HCT116 (cell line): ENCODE data around the gene ANXA4. TPM values are rescaled to one million over a fixed set of nuclear protein-coding genes. Genes with fewer than 3 reads are reported as not detected.

Experiments used
- ATAC-seq: fragments of 200-7000 bp; cut with Tn5 transposase; 2 replicates; pipeline ENCODE4 v1.9.1; 2020; ENCODE audit warnings: mild to moderate bottlenecking, moderate library complexity
- BruUV-seq: library from RNA; stranded (reverse); fragments of 400-500 nt; replicated peaks from 2 replicates; lab custom pipeline; 2021; lab: Mats Ljungman, UMichigan
- CTCF ChIA-PET: fragments of 300-600 bp; sonication (Branson Sonifier 250); formaldehyde crosslinking; loops from one replicate; lab custom pipeline; 2021; ENCODE audit warnings: antibody characterized with exemption; lab: Charles Lee
- POLR2A ChIA-PET: fragments of 300-600, 350-600 bp; sonication (Branson Sonifier 250); formaldehyde crosslinking; loops from one replicate; lab custom pipeline; 2021; ENCODE audit warnings: antibody characterized with exemption; lab: Charles Lee
- RAD21 ChIA-PET, 2 experiments: fragments of 300-600 bp; sonication (Branson Sonifier 250); formaldehyde crosslinking; loops; one replicate each; lab custom pipeline; 2023; ENCODE audit warnings: low total read pairs in 2 of 2; ENCODE audit not compliant: uncharacterized antibody in 2 of 2, unreplicated experiment in 2 of 2, low non-redundant PET in 1 of 2; lab: Charles Lee
- DNase-seq: peaks from one replicate; pipeline ENCODE4 v3.0.0-alpha.2; 2010; ENCODE audit warnings: low read depth, low spot score
- H2AFZ ChIP-seq: fragments of 200-600 bp; shearing (Covaris generic), sonication (generic); 2 replicates; pipeline ENCODE4 v1.6.1; 2017; ENCODE audit warnings: low read depth, mixed run types, mixed read lengths, antibody characterized with exemption, low read length; ENCODE audit not compliant: poor library complexity, severe bottlenecking
- H3K27ac ChIP-seq: 2 replicates; pipeline ENCODE4 v1.5.1; 2012; ENCODE audit warnings: low read depth, low read length
- H3K27me3 ChIP-seq: fragments of 200-600 bp; sonication (generic); 2 replicates; pipeline ENCODE4 v1.6.1; 2016; ENCODE audit warnings: mixed run types, low read length, mixed read lengths; ENCODE audit not compliant: insufficient read depth
- H3K36me3 ChIP-seq, 2 experiments: fragments of 200-500 bp in 1 of 2; fragments of 200-600 bp in 1 of 2; sonication (Bioruptor generic) in 1 of 2; sonication (generic) in 1 of 2; 2 replicates each; pipeline versions ENCODE4 v1.5.1 to v1.6.1; 2014 to 2016; ENCODE audit warnings: low read length in 2 of 2, inconsistent platforms in 1 of 2, mixed read lengths in 1 of 2, mixed run types in 1 of 2; ENCODE audit not compliant: insufficient read depth in 2 of 2, control insufficient read depth in 1 of 2
- H3K4me1 ChIP-seq, 2 experiments: fragments of 200-600 bp in 1 of 2; sonication (generic) in 1 of 2; 2 replicates each; pipeline versions ENCODE4 v1.5.1 to v1.6.1; 2012 to 2017; ENCODE audit warnings: low read length in 2 of 2, inconsistent platforms in 1 of 2, mild to moderate bottlenecking in 1 of 2, mixed read lengths in 1 of 2, mixed run types in 1 of 2, moderate library complexity in 1 of 2; ENCODE audit not compliant: insufficient read depth in 2 of 2, control insufficient read depth in 1 of 2
- H3K4me2 ChIP-seq: fragments of 200-600 bp; sonication (generic); 2 replicates; pipeline ENCODE4 v1.6.1; 2017; ENCODE audit warnings: mixed run types, low read length, mixed read lengths
- H3K4me3 ChIP-seq, 2 experiments: fragments of 200-600 bp in 1 of 2; sonication (generic) in 1 of 2; replicated peaks in 1 of 2; 2 replicates each; pipeline ENCODE4 v1.5.1; 2011 to 2016; ENCODE audit warnings: low read length in 2 of 2, control low read depth in 1 of 2, low read depth in 1 of 2, mild to moderate bottlenecking in 1 of 2, mixed read lengths in 1 of 2, mixed run types in 1 of 2
- H3K79me2 ChIP-seq: fragments of 200-600 bp; sonication (generic); 2 replicates; pipeline ENCODE4 v1.6.1; 2017; ENCODE audit warnings: mild to moderate bottlenecking, mixed run types, low read length, moderate library complexity, mixed read lengths; ENCODE audit not compliant: insufficient read depth
- H3K9ac ChIP-seq: fragments of 200-600 bp; sonication (generic); 2 replicates; pipeline ENCODE4 v1.6.1; 2016; ENCODE audit warnings: low read length, mixed read lengths
- H3K9me2 ChIP-seq: fragments of 200-600 bp; sonication (generic), shearing (Covaris generic); 2 replicates; pipeline ENCODE4 v1.6.1; 2017; ENCODE audit warnings: mixed run types, mild to moderate bottlenecking, moderate library complexity; ENCODE audit not compliant: insufficient read depth
- H3K9me3 ChIP-seq, 2 experiments: fragments of 200-500 bp in 1 of 2; fragments of 200-600 bp in 1 of 2; sonication (Bioruptor generic) in 1 of 2; sonication (generic) in 1 of 2; 2 replicates each; pipeline ENCODE4 v1.6.1; 2014 to 2017; ENCODE audit warnings: low read length in 2 of 2, mixed read lengths in 2 of 2, inconsistent platforms in 1 of 2, low read depth in 1 of 2, mild to moderate bottlenecking in 1 of 2, mixed run types in 1 of 2, moderate library complexity in 1 of 2; ENCODE audit not compliant: control insufficient read depth in 1 of 2, insufficient read depth in 1 of 2
- H4K20me1 ChIP-seq: fragments of 200-600 bp; sonication (generic), shearing (Covaris generic); 2 replicates; pipeline ENCODE4 v1.6.1; 2017; ENCODE audit warnings: mixed run types, mild to moderate bottlenecking, moderate library complexity; ENCODE audit not compliant: insufficient read depth
- CEBPB ChIP-seq: IDR thresholded peaks from 2 replicates; pipeline ENCODE4 v1.6.1; 2012; ENCODE audit warnings: low read depth
- EGR1 ChIP-seq: IDR thresholded peaks from 2 replicates; pipeline ENCODE4 v1.6.1; 2012; ENCODE audit warnings: low read depth
- EZH2 ChIP-seq: fragments of 200-600 bp; sonication (generic); IDR thresholded peaks from 2 replicates; pipeline ENCODE4 v1.6.1; 2017; ENCODE audit warnings: antibody characterized with exemption, mixed run types
- EZH2phosphoT487 ChIP-seq: fragments of 200-600 bp; IDR thresholded peaks from 2 replicates; pipeline ENCODE4 v1.6.1; 2018; ENCODE audit warnings: antibody characterized with exemption, borderline replicate concordance
- FOSL1 ChIP-seq: IDR thresholded peaks from 2 replicates; pipeline ENCODE4 v1.6.1; 2012; ENCODE audit warnings: low read depth
- RAD21 ChIP-seq: IDR thresholded peaks from 2 replicates; pipeline ENCODE4 v1.6.1; 2012; ENCODE audit warnings: low read depth, mild to moderate bottlenecking
- ZFX ChIP-seq: fragments of 450-650 bp; IDR thresholded peaks from 2 replicates; pipeline ENCODE4 v1.6.1; 2017
- intact Hi-C: fragments of 100-400 bp; cut with micrococcal nuclease; formaldehyde crosslinking; loops from 2 replicates; pipeline ENCODE4 v1.10.0; 2022
- total RNA-seq: library from RNA; stranded (reverse); gene quantifications from one replicate; pipeline ENCODE4 v1.2.1, GENCODE V29; 2021; ENCODE audit not compliant: unreplicated experiment
- TF ChIP-seq, protein P1 (sequence below): IDR thresholded peaks from 2 replicates; pipeline ENCODE4 v1.6.1; 2012
- TF ChIP-seq, protein P2 (sequence below): IDR thresholded peaks from 2 replicates; pipeline ENCODE4 v1.6.1; 2012; ENCODE audit warnings: low read depth

ANXA4 gene
- total RNA-seq, 1 experiment from 2014 or later = 64.6 TPM

- Histone ChIP-seq H3K79me2 (no peaks in the 10 kb centered on the region), H3K27me3 (no peaks in the 10 kb centered on the region), H3K4me2 (no peak overlapping the region), H3K9me2 (no peaks in the 10 kb centered on the region), H3K9ac (no peak overlapping the region), H3K4me3 (no peak overlapping the region), H3K9me3 (no peaks in the 10 kb centered on the region), H4K20me1 (no peaks in the 10 kb centered on the region), H3K27ac (no peak overlapping the region), H2AFZ (no peak overlapping the region), H3K36me3 (peaks cover 3 to 17% of the 10 kb centered on the region in 2 experiments; a peak in 3 of 4 replicates), H3K4me1 (0 out of 4 replicates have a peak, but pooled peaks cover 0 to 5% of the 10 kb centered on the region in 2 experiments)
- CTCF ChIA-PET = no interaction called here
- TF ChIP-seq EZH2phosphoT487 = no peak
- TF ChIP-seq EGR1 = no peak
- intact Hi-C loops = no loop called here
- DNase-seq (no peak), ATAC-seq (no peak)
- RAD21 ChIA-PET = no interaction called here
- POLR2A ChIA-PET = no interaction called here
- no TSS peak for BruUV-seq
These were observed 102.1 kb downstream of the ANXA4 start for GRCh38 chr2:69843993-69844392.

GRCh38 chr2:69844560-69844959 is 102.6 kb downstream of the ANXA4 start:
- ATAC-seq (no peak), DNase-seq (no peak)
- Histone ChIP-seq H3K79me2 (no peaks in the 10 kb centered on the region), H3K36me3 (peaks cover 3 to 17% of the 10 kb centered on the region in 2 experiments; a peak in 3 of 4 replicates), H2AFZ (no peak overlapping the region), H3K4me1 (0 out of 4 replicates have a peak, but pooled peaks cover 0 to 5% of the 10 kb centered on the region in 2 experiments), H3K27me3 (no peaks in the 10 kb centered on the region), H3K4me2 (no peak overlapping the region), H3K9ac (no peak overlapping the region), H3K4me3 (no peak overlapping the region), H4K20me1 (no peaks in the 10 kb centered on the region), H3K9me2 (no peaks in the 10 kb centered on the region), H3K27ac (no peak overlapping the region), H3K9me3 (no peaks in the 10 kb centered on the region)
- BruUV-seq = no TSS peak
- no peak for TF ChIP-seq EZH2
- no peak for TF ChIP-seq ZFX
- TF ChIP-seq, protein P1, sequence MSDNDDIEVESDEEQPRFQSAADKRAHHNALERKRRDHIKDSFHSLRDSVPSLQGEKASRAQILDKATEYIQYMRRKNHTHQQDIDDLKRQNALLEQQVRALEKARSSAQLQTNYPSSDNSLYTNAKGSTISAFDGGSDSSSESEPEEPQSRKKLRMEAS = no peak
- TF ChIP-seq, protein P2, sequence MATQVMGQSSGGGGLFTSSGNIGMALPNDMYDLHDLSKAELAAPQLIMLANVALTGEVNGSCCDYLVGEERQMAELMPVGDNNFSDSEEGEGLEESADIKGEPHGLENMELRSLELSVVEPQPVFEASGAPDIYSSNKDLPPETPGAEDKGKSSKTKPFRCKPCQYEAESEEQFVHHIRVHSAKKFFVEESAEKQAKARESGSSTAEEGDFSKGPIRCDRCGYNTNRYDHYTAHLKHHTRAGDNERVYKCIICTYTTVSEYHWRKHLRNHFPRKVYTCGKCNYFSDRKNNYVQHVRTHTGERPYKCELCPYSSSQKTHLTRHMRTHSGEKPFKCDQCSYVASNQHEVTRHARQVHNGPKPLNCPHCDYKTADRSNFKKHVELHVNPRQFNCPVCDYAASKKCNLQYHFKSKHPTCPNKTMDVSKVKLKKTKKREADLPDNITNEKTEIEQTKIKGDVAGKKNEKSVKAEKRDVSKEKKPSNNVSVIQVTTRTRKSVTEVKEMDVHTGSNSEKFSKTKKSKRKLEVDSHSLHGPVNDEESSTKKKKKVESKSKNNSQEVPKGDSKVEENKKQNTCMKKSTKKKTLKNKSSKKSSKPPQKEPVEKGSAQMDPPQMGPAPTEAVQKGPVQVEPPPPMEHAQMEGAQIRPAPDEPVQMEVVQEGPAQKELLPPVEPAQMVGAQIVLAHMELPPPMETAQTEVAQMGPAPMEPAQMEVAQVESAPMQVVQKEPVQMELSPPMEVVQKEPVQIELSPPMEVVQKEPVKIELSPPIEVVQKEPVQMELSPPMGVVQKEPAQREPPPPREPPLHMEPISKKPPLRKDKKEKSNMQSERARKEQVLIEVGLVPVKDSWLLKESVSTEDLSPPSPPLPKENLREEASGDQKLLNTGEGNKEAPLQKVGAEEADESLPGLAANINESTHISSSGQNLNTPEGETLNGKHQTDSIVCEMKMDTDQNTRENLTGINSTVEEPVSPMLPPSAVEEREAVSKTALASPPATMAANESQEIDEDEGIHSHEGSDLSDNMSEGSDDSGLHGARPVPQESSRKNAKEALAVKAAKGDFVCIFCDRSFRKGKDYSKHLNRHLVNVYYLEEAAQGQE = no peak
- no peak for TF ChIP-seq RAD21
- no peak for TF ChIP-seq FOSL1
- no peak for TF ChIP-seq EGR1
- TF ChIP-seq CEBPB = no peak
- intact Hi-C loops = no loop called here
- ChIA-PET RAD21 (no interaction called here), POLR2A (no interaction called here), CTCF (no interaction called here)
